NCI-H1092 (cell line): Measurements from ENCODE around the gene SHE.

Experiments
- DNase-seq: peaks from one replicate; lab custom pipeline; 2025; lab: John Stamatoyannopoulos, UW

SHE gene

DNA sequence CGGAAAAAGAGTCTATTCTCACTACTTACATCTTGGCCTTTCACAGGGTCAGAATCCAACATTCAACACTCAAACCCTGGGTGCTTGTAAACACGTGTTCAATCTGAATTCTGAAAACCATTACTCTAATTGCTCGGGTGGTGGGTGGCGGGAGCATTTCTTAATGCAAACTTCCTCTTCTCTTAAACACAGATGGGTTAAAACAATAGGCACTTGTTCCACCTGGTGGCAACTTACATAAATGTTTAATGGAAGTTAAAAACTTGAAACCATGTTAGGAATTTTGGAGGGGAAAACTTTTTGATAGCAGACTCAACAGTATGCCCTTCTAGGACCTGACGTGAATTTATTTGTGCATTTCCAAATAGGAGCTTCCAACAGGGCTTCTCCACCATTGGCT is 23.6 kb downstream of the SHE start:
- DNase-seq, result no peak

DNA sequence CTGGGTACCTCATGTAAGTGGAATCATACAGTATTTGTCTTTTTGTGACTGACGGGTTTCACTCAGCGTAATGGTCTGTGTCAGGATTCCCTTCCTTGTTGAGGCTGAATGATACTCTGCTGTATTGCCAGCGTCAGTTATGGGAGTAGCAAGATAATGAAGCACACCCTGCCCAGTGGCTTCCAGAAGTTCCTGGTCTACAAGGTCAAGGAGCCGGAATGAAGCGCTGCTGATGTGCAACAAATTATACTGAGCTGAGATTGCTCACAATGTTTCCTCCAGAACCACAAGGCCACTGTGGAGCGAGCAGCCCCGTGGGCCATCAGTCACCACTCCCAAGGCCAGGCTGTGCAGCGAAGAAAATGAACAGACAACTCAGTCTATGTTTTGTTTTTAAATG is 24.2 kb downstream of the SHE start:
- DNase-seq, result no peak

DNA sequence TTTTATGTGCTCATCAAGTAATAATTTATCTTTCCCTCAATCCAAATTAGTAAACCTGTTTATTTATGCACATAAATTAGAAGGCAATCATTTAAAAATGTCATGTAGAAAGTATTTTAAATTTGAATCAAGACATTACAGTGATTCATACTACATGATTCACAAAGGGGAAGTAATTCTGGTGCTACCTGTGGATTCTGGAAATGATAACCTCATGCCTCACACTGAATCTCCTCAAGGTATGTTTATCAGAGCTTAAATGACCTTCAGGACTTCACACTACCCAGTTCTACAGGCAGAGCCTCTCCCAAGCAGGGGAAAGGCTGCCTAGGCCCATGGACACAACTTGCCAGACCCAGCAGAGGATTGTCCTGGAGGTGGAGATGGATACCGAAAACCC is 25.4 kb downstream of the SHE start:
- DNase-seq, result no peak

DNA sequence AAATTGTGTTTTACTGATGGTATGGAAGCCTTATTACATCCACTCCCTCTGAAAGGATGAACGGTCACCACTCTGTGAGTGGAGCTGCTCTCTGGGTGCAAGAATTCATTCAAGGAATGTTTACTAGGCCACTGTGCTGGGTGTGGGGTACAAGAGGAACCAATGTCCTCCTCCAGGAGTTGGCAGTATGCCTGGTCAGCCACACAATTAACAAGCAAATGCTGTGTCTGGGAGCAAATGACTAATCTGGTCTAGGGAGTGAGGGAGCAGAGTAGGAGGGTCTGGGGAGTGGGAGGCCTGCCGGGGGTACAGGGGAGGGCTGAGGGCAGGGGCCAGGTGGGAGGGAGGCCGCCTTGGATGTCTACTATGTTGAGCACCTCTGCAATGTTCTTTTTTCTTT is 27.4 kb downstream of the SHE start:
- DNase-seq, result no peak

DNA sequence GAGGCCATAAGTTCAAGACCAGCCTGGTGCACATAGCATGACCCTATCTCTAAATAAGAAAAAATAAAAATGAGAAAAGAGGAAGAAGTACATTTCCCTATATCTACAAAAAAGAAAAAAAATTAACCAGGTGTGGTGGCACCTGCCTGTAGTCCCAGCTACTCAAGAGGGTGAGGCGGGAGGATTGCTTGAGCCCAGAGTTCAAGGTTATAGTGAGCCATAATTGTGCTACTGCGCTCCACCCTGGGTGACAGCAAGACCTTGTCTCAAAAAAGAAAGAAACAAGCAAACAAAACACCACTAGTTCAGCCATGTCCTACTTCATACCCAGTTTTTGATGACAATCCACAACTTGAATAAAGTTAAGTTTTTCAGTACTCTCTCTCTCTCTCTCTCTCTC is 30.9 kb downstream of the SHE start:
- DNase-seq, result no peak

DNA sequence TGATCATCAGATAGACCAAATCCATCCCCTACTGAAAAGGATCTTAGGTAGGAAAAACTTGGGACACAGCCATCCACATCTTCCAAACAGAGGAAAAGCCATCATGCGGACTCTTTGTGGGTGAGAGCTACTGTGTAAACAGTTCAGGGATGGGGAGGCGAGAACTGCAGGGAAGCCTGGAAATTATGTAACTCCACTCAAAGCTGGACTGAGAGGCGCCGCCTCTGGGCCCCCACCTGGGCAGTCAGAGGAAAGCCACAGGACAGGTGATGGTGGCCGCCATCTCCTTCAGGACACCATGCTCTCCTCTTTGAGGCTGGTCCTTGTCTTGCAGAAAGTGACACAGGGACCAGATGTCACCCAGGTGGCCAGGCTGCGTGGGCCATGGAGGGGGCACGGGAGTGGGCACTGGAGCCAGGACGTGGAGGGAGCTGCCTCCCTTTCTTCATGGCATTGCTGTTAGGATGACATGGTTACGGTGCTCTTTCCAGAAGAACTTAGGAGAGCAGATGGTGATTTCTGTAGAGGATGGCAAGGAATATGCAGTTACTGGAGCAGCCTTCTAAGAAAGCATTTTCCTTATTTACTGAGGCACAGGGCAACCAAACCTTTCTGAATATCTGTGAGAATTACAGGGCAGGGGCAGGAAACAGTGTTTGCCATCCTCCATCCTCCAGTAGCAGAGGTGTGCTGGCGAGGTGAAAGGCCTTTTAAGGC is 32.2 kb downstream of the SHE start:
- no peak for DNase-seq

DNA sequence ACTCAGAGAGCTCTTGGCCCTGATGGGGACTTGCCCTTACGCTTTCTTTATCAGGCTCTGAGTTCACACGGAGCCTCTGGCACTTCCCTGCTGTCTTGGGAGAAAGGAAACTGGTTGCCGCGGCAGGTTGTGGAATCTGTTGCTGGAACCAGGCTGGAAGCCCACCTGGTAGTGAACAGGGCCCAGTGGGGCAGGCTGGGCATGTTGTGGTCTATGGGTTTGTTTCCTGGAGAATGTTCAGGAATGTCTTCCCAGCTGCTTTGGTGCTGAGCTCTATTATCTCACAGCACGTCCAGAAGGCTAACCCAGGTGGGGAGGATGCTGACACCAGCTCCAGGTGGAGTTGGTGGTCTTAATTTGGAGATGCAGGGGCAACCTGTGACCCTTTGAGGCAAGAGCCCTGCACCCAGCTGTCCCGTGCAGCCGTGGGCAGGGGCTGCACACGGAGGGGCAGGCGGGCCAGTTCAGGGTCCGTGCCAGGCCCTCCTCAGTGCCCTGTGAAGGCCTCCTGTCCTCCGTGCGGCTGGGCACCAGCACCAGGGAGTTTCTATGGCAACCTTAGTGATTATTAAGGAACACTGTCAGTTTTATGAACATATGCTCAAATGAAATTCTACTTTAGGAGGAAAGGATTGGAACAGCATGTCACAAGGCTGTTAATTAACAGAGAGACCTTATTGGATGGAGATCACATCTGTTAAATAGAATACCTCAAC is 33.5 kb downstream of the SHE start:
- DNase-seq, result no peak

DNA sequence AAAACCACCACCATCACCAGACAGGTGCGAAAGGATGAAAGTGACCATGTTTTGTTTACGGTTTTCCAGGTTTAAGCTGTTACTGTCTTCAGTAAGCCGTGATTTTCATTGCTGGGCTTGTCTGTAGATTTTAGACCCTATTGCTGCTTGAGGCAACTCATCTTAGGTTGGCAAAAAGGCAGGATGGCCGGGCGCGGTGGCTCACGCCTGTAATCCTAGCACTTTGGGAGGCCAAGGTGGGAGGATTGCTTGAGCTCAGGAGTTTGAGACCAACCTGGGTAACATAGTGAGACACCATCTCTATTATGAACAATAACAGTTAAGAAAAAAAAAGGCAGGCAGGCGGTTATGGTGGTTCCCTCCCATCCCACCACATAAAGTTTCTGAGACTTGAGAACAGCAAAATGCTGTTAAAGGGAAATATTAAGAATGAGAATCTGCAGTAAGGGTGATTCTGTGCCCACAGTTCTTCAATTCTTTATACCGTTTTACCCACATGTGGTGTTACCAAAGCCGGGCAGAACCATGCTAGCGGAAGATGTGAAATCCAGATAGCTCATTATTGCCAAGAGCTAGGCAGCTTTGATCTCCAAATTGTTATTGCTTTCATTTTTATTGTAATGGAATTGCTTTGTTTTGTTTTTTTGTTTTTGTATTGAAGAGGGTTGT is 34.6 kb downstream of the SHE start:
- DNase-seq, result no peak

DNA sequence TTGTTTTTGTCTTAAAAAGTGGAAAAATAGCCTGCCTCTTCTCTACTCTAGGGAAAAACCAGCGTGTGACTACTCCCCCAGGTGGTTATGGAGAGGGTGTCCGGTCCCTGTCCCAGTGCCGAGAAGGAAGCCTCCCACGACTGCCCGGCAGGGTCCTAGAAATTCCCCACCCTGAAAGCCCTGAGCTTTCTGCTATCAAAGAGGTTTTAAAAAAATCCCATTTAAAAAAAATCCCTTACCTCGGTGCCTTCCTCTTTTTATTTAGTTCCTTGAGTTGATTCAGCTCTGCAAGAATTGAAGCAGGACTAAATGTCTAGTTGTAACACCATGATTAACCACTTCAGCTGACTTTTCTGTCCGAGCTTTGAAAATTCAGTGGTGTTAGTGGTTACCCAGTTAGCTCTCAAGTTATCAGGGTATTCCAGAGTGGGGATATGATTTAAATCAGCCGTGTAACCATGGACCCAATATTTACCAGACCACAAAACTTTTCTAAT is 35.2 kb downstream of the SHE start:
- DNase-seq, result no peak

DNA sequence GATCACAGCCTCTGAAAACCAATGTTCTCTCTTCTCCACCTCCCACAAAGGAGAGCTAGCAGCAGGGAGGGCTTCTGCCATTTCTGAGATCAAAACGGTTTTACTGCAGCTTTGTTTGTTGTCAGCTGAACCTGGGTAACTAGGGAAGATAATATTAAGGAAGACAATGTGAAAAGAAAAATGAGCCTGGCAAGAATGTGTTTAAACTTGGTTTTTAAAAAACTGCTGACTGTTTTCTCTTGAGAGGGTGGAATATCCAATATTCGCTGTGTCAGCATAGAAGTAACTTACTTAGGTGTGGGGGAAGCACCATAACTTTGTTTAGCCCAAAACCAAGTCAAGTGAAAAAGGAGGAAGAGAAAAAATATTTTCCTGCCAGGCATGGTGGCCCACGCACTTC is 36.0 kb downstream of the SHE start:
- no peak for DNase-seq

DNA sequence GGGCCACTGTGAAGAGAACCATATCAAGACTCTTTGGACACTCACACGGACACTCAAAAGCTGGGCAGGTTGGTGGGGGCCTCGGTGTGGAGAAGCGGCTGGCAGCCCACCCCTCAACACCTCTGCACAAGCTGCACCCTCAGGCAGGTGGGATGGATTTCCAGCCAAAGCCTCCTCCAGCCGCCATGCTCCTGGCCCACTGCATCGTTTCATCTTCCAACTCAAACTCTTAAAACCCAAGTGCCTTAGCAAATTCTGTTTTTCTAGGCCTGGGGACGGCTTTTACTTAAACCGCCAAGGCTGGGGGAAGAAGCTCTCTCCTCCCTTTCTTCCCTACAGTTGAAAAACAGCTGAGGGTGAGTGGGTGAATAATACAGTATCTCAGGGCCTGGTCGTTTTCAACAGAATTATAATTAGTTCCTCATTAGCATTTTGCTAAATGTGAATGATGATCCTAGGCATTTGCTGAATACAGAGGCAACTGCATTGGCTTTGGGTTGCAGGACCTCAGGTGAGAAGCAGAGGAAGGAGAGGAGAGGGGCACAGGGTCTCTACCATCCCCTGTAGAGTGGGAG is 36.5 kb downstream of the SHE start:
- no peak for DNase-seq

DNA sequence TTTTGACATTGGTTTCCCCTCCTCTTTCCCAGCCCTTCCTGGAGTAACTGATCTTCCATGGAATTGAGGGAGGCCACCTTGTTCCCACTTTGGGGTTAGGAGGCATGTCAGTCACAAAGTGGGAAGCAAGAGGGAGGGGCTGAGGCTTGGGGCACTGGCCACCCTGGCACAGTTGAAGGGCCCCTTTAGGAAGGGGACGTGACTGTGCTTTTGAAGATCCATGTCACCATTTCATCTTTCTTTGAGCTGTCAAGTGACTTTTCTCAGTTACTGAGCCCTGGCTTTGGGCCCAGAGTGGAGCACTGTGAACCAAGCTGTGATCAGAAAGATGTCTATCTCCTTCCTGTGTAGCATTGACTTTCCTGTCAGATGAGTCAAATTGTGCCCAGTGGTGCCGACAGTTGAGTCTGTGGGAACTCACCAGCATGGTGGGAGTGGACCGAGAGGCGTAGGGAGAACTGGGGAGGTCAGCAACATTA is 38.7 kb downstream of the SHE start:
- DNase-seq, result no peak

DNA sequence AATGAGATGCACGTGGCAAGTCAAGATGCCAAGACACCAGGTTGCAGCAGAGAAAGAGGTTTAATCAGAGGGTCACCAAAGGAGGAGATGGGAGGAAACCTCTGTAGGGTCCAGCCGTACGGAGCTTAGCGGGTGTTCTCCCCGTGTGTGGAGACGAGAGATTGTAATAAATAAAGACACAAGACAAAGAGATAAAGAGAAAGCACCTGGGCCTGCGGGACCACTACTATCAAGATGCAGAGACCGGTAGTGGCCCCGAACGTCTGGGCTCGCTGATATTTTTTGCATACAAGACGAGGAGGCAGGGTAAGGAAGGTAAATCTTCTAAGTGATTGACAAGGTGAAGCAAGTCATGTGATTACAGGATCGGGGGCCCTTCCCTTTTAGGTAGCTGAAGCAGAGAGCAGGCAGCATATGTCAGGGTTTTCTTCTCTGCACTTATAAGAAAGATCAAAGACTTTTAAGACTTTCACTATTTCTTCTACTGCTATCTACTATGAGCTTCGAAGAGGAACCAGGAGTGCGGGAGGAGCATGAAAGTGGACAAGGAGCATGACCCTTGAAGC is 41.4 kb downstream of the SHE start:
- DNase-seq, result no peak

DNA sequence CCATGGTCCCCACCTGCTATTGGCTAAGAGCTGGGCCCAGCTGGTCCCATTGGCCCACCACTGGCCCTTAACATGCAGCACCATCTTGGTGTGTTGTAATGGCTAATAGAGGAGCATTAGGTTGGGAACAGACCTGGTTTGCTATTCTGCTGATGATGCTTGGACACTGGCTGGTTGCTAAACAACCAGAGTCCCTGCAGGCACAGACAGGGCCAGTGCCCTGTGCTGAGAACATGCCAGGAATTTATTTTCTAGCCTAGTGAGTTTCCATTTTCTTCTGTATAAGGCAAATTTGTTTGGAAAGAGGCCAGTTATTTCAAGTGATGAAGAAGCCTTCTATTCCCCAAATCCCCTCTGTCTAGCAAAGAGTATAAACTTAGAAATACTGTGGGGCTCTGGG is 43.1 kb downstream of the SHE start:
- no peak for DNase-seq

DNA sequence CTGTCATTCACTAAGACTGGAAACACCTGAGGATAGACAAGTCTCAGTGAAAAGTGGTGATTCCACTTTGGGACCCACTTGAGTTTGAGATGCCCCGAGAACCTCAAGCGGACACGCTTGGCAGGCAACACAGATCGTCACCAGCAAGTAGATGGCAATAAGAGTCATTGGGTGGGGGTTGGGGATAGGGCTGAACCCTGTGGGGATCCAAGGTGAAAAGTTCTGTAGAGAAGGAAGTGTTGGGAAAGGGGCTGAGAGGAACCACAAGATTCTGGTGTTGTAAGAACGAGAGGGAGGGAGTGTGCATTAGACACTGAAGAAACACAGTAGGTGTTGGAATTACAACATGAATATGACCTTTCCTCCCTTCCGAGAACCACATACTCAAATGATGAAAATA is 45.6 kb downstream of the SHE start:
- no peak for DNase-seq

DNA sequence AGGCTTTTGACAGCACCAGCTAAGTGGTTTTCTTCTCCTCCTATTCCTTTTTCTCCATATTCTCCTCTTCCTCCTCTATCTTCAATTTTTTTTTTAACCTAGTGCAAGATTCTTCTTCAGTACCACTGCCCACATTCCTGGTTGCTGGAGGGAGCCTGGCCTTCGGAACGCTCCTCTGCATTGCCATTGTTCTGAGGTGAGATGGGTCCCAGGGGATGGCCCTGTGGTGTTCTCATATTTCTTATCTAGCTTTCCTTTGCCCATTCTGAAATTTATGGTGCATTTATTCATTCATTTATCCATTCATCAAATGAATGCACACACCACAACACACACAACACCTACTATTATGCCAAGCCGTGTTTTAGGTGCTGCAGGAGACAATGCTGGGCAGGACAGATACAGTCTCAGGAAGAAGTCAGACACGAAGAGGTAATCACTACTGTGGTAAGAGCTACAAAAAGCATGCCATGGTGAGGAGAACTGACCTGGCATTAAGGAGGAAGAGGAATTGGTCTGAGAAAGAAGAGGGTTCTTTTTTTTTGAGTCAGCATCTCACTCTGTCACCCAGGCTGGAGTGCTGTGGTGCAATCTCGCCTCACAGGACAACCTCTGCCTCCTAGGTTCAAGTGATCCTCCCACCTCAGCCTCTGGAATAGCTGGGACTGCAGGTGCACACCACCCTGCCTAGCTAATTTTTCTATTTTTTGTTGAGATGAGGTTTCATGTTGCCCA is 47.7 kb downstream of the SHE start:
- no peak for DNase-seq

DNA sequence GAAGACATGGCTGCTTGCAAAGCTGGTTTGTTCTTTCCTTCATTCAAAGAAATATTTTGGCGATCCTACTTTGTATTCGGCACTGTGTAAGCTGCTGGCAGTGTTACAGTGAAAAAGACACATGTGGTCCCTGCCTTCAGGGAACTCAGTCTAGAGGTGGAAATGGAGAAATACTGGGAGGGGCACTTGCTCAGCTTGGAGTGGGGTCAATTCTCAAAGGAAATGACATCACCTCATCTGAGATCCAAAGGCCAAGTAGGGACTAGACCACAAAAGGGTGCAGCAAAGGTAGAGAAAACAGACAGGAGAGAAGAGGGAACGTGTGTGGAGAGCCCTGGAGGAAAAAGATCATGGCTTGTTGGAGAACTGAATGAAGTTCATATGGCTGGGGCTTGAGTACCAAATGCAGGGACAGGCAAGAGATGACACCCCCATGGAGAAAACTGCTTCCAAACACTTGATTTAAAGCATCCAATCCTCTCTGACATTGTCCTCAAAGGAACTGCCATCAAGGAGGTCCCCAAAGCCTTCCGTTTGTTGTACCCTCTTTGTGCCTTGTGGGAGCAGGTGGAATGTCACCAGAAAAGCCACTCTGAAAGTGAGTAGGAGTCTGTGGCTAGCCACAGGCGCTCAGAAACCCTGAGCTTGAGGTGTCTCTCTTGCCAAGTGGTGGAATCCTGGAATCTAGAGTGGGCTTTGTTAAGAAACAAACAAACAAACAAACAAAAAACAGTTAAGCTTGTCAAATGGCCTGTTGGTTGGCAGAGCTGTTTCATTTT is 48.4 kb downstream of the SHE start:
- DNase-seq, result no peak

DNA sequence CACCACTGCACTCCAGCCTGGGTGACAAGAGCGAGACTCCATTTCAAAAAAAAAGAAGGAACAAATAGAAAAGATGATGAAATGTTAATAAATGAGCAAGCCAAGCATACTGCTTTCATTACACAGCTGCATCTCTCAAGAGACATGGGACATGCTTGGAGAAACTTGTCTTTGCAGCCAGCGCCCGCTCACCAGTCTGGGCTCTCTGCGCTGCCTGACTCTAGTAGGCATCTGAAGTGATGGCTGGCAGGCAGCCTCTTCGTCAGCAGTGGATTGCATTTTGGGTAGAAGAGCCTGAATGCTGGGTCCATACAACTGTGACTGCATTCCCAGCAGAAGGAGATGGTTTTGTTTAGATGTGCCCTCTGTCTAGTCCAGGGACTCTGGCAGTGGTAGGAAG is 49.1 kb downstream of the SHE start:
- DNase-seq, result no peak

DNA sequence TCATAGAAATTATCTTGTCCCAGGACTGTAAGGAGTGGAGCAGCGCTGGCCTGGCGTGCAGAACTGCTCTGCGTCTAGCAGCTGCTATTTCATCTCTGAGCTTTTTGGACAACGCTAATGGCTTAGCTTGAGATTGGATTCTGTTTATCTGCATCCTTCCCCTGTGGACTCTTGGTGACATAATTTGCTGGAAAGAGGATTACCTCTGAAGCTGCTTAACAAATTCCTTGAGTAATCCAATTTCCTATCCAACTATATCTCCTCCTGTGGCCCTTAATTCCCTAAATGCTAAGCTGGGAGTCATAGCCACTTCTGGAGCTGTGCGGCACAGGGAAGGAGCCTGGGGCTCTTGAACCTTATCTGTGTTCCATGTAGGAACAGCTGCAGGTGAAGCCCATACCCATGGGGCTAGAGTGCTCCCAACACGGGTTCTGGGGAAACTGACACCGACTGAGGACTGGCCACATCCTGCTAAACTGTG is 53.8 kb downstream of the SHE start:
- no peak for DNase-seq

DNA sequence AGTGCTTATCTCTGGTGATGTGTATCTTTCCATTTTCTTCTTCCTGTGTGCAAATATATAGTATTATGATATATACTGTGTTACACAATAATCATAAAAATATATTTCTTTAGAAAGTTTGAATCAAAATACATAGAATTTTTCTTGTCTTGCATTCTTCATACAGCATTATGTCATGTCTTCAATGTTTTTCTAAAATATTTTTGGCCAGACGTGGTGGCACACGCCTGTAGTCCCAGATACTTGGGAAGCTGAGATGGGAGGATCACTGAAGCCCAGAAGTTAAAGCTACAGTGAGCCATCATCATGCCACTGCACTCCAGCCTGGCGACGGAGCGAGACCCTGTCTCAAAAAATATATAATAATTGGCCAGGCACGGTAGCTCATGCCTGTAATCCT is 55.4 kb downstream of the SHE start:
- no peak for DNase-seq

DNA sequence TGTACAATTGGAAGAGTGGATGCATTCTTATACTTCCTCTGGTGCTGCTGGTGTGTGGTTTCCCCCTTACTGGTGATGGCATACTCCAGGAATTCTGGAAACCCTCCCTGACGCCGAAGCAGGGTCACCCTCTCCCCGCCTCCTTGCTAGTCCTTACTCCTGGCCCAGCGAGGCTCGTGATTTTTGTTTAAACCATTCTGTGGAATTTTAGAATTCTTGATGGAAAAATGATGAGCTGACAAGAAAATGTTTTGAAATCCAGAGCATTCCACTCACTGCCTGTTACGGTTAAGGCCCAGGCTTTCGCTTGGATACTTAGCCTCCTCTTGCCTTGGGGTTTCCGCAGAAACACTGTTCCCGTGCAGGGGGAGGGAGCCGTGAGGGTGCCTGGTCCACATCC is 55.9 kb downstream of the SHE start:
- DNase-seq, result no peak
